HG02623 (cell line): Measurements from ENCODE around the gene HTR4.

ENCODE experiments used
- ATAC-seq: cut with Tn5 transposase; IDR thresholded peaks from one replicate; pipeline ENCODE4 v1.9.1; 2021; ENCODE audit warnings: moderate library complexity; ENCODE audit not compliant: unreplicated experiment

Gene HTR4

GRCh38 chr5:148438933-148439332, 215.4 kb downstream of the HTR4 start:
- ATAC-seq = no peak

GRCh38 chr5:148437249-148437648, 217.1 kb downstream of the HTR4 start:
- no peak for ATAC-seq

DNA sequence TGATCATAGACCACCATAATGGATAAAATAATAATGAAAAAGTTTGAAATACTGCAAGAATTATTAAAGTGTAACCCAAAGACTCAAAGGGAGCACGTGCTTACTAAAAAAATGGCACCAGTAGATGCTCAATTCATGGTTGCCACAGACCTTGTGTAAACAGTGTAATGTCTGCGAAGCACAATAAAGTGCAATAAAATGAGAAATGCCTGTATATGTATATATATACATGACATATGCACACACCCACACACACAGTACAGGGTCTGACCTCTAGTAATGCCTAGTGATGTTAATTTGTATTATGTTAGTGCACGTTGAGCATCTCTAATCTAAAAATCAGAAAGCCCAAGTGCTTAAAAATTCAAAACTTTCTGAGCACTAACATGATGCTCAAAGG, 218.3 kb downstream of the HTR4 start:
- ATAC-seq = no peak

DNA sequence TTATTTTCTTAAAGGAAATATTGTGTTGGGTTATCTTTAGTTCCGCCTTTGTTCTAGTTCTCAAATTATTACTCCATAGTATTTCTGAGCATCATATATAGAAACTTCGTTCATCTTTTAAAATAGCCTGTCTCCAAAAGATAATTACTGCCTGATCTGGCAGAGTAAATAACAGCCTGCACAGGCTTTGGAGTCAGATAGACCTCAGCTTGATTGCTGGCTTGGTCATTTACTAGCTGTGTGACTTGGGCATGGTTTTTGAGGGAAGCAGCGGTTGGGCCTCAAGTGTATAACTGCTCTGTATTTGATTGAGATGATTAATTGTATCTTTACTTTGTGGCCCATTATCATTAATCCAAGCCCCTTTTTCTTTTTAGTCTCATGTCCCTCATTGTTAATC, 220.5 kb downstream of the HTR4 start:
- ATAC-seq = no peak
